Right atrium auricular region (tissue), 2 donors: Measurements from ENCODE around the gene CD34. TPM values are rescaled to one million over a fixed set of nuclear protein-coding genes. Genes with fewer than 3 reads are reported as not detected.

Experiments
- DNase-seq: peaks from one replicate; pipeline ENCODE4 v3.0.0-alpha.2; 2019; ENCODE audit warnings: low spot score
- H3K27ac ChIP-seq, 2 donors: fragments of 200-600 bp; sonication (generic); 1 replicate in 1 of 2; 2 replicates in 1 of 2; pipeline ENCODE4 v1.5.1; 2016 to 2019
- H3K27me3 ChIP-seq, 2 donors: fragments of 200-600 bp; sonication (generic); one replicate each; pipeline versions ENCODE4 v1.5.1 to v1.6.0; 2017 to 2019
- H3K36me3 ChIP-seq: fragments of 200-600 bp; sonication (generic); one replicate; pipeline ENCODE4 v1.5.1; 2016
- H3K4me1 ChIP-seq, 2 donors: fragments of 200-600 bp; sonication (generic); one replicate each; pipeline versions ENCODE4 v1.5.1 to v1.6.0; 2017 to 2019
- H3K4me3 ChIP-seq, 2 donors: fragments of 200-600 bp; sonication (generic); 1 replicate in 1 of 2; 2 replicates in 1 of 2; pipeline ENCODE4 v1.5.1; 2017 to 2019; ENCODE audit warnings: mild to moderate bottlenecking in 1 of 2, moderate library complexity in 1 of 2
- H3K9me3 ChIP-seq, 2 donors: fragments of 200-600 bp; sonication (generic); one replicate each; pipeline ENCODE4 v1.5.1; 2019
- CTCF ChIP-seq, 2 donors: fragments of 200-600 bp; sonication (generic); IDR thresholded peaks; one replicate each; pipeline ENCODE4 v1.5.1; 2019; ENCODE audit warnings: antibody characterized with exemption in 2 of 2
- total RNA-seq, 2 donors: library from RNA; depleted of rRNA; stranded (reverse); fragments of >200 nt; gene quantifications; one replicate each; pipeline ENCODE4 v1.1.0, GENCODE V29; 2016

Gene CD34
- total RNA-seq, 2 donors from 2014 or later, result 76.7 to 76.8 TPM

GRCh38 chr1:207866471-207867135, 44.3 kb downstream of the CD34 start:
- peak; percentile 89 for DNase-seq
- no peaks in the 10 kb centered on the region for H3K27me3 ChIP-seq
- H3K4me3 ChIP-seq, result peak overlapping the region; percentile 81 to 94
- peaks cover 0 to 80% of the 10 kb centered on the region in 2 donors for H3K4me1 ChIP-seq
- peak overlapping the region; percentile 96 to 97 for H3K27ac ChIP-seq
- no peaks in the 10 kb centered on the region for H3K9me3 ChIP-seq
- no peaks in the 10 kb centered on the region for H3K36me3 ChIP-seq
- TF ChIP-seq CTCF (IDR thresholded peaks at IDR 0.05), result no peak

DNA sequence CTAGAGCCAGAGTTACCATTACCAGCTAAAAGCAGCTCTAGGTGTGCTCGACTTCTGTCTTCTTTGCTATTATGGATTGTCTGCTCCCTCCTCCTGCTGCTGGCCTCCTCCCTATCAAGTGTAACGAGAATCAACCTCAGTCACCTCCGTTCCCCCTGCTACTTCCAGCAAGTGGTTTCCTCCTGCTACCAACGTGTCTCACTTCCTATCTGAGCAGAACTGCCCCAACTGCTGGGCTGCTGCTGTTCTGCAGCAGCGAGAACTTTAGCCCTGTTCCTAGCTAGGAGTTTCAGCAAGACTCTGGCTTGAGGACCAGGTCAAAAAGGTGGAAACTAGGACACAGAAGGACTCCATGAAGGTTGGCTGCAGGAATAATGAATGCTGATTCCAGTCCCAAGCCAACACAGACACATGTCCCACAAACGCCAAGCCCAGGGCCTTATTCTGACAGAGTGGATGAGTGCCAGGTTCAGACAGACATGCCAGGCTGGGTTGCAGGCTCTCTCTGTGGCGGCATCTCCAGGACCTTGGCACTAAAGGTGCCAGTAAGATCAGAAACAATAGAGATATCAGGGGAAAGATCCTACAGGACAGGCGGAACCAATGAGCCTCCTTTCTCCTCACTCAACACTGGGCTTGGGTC, 46.9 kb downstream of the CD34 start:
- Histone ChIP-seq H3K9me3 (no peaks in the 10 kb centered on the region), H3K27ac (peak overlapping the region; percentile 96 to 97), H3K27me3 (no peaks in the 10 kb centered on the region), H3K4me1 (peaks cover 0 to 74% of the 10 kb centered on the region in 2 donors), H3K36me3 (peaks cover 7% of the 10 kb centered on the region), H3K4me3 (no peak overlapping the region)
- peak in 1 of 2 donors; percentile 19 for TF ChIP-seq CTCF (IDR thresholded peaks at IDR 0.05)
- DNase-seq, result peak; percentile 50

DNA sequence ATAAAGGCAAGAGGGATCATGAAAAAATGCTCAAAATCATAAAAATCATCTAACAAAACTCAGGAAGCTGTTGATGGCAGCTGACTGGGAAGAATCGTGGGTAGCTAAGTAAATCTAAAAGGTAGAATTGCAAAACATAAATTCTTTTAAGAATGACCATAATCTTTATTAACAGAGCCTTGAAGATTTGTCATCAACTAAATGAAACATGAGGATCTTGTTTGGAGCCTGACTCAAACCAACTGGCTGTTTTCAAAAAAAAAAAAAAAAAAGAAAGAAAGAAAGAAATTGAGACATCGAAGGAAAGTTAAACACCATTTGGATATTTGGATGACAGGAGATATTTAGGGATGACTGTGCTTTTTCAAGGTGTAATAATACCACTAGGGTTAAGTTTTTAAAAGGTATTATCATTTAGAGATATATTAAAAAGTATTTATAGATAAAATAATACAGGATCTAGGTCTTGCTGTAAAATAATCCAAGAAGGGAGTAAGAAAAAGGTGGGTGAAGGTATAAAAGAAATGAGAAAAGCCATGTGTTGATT, 48.6 kb downstream of the CD34 start:
- H3K27me3 ChIP-seq, result no peaks in the 10 kb centered on the region
- peaks cover 0 to 78% of the 10 kb centered on the region in 2 donors for H3K4me1 ChIP-seq
- TF ChIP-seq CTCF (IDR thresholded peaks at IDR 0.05), result no peak
- H3K9me3 ChIP-seq, result no peaks in the 10 kb centered on the region
- DNase-seq, result no peak
- H3K36me3 ChIP-seq, result peaks cover 8% of the 10 kb centered on the region
- peak overlapping the region; percentile 4 to 97 for H3K27ac ChIP-seq
- H3K4me3 ChIP-seq, result no peak overlapping the region

- peaks cover 0 to 78% of the 10 kb centered on the region in 2 donors for H3K4me1 ChIP-seq
- peak; percentile 57 for DNase-seq
- H3K4me3 ChIP-seq, result no peak overlapping the region
- TF ChIP-seq CTCF (IDR thresholded peaks at IDR 0.05), result no peak
- no peaks in the 10 kb centered on the region for H3K27me3 ChIP-seq
- H3K9me3 ChIP-seq, result no peaks in the 10 kb centered on the region
- peak overlapping the region; percentile 4 to 51 for H3K27ac ChIP-seq
- peaks cover 8% of the 10 kb centered on the region for H3K36me3 ChIP-seq
Measured at GRCh38 chr1:207861442-207862177, 49.3 kb downstream of the CD34 start.

- no peaks in the 10 kb centered on the region for H3K27me3 ChIP-seq
- DNase-seq, result peak; percentile 57
- H3K36me3 ChIP-seq, result peaks cover 8% of the 10 kb centered on the region
- H3K27ac ChIP-seq, result no peak overlapping the region
- TF ChIP-seq CTCF (IDR thresholded peaks at IDR 0.05), result no peak
- H3K9me3 ChIP-seq, result no peaks in the 10 kb centered on the region
- H3K4me3 ChIP-seq, result no peak overlapping the region
- peaks cover 0 to 73% of the 10 kb centered on the region in 2 donors for H3K4me1 ChIP-seq
Measured at GRCh38 chr1:207860531-207860930, 50.4 kb downstream of the CD34 start.
